K562 (cell line): ENCODE measurements around the gene TANGO6. TPM values are rescaled to one million over a fixed set of nuclear protein-coding genes. Genes with fewer than 3 reads are reported as not detected.

Experiments used
- ARID2 ChIP-seq: fragments of 450-650 bp; IDR thresholded peaks from 2 replicates; pipeline ENCODE4 v1.6.1; 2017; ENCODE audit warnings: antibody characterized with exemption, mild to moderate bottlenecking
- CXXC5 ChIP-seq: fragments of 250-450 bp; sonication (Bioruptor Pico); IDR thresholded peaks from 2 replicates; pipeline ENCODE4 v1.8.0; 2022; ENCODE audit warnings: inconsistent platforms, mild to moderate bottlenecking, moderate library complexity
- FOXA3 ChIP-seq, 2 experiments: fragments of 450-650 bp in 1 of 2; sonication (generic) in 1 of 2; formaldehyde crosslinking; IDR thresholded peaks in 1 of 2; conservative IDR thresholded peaks in 1 of 2; 2 replicates each; pipeline versions ENCODE4 v1.4.0 to v1.8.0; 2020 to 2022; ENCODE audit warnings: mild to moderate bottlenecking in 2 of 2, missing genetic modification reagents in 1 of 2
- ILF3 ChIP-seq: fragments of 450-650 bp; IDR thresholded peaks from 2 replicates; pipeline ENCODE4 v1.6.1; 2018; ENCODE audit warnings: antibody characterized with exemption, mild to moderate bottlenecking, moderate library complexity, borderline replicate concordance
- MEF2D ChIP-seq: conservative IDR thresholded peaks from 2 replicates; pipeline ENCODE4 v1.6.1; 2016; ENCODE audit warnings: low read depth, missing genetic modification characterization, missing compliant biosample characterization
- MXI1 ChIP-seq: IDR thresholded peaks from 2 replicates; pipeline ENCODE4 v1.6.1; 2011; ENCODE audit warnings: low read depth, mild to moderate bottlenecking, improper control_type of control experiment, low read length
- NFIC ChIP-seq: fragments of 450-650 bp; IDR thresholded peaks from 2 replicates; pipeline ENCODE4 v1.6.1; 2017; ENCODE audit warnings: mild to moderate bottlenecking, inconsistent platforms
- POLR2AphosphoS2 ChIP-seq: IDR thresholded peaks from 2 replicates; pipeline ENCODE4 v1.6.1; 2012; ENCODE audit warnings: low read length, improper control_type of control experiment
- PTTG1 ChIP-seq: fragments of 450-650 bp; IDR thresholded peaks from 2 replicates; pipeline ENCODE4 v1.6.1; 2016; ENCODE audit warnings: low read depth, mild to moderate bottlenecking, missing genetic modification characterization, missing compliant biosample characterization
- RBM15 ChIP-seq: fragments of 200-400 bp; formaldehyde crosslinking; IDR thresholded peaks from 2 replicates; pipeline ENCODE4 v1.6.1; 2018; ENCODE audit warnings: mild to moderate bottlenecking, low read length, moderate library complexity; ENCODE audit not compliant: insufficient read depth
- YY1 ChIP-seq, 3 experiments: IDR thresholded peaks; 2 replicates each; pipeline ENCODE4 v1.6.1; 2011; ENCODE audit warnings: low read length in 2 of 3, mild to moderate bottlenecking in 2 of 3, moderate library complexity in 2 of 3, borderline replicate concordance in 1 of 3, control low read depth in 1 of 3, low read depth in 1 of 3; ENCODE audit not compliant: insufficient read depth in 3 of 3, insufficient replicate concordance in 2 of 3, control insufficient read depth in 1 of 3, insufficient read length in 1 of 3; ENCODE audit errors: extremely low read depth in 1 of 3
- ZNF274 ChIP-seq: IDR thresholded peaks from 2 replicates; pipeline ENCODE4 v1.6.1; 2011; ENCODE audit warnings: low read depth, mild to moderate bottlenecking, low read length, moderate library complexity, borderline replicate concordance
- ZNF507 ChIP-seq: conservative IDR thresholded peaks from 2 replicates; pipeline ENCODE4 v1.6.1; 2017; ENCODE audit warnings: missing genetic modification characterization, missing compliant biosample characterization
- ZNF589 ChIP-seq: fragments of 200-800 bp; sonication (Bioruptor generic); IDR thresholded peaks from 2 replicates; pipeline ENCODE4 v1.6.1; 2016; ENCODE audit warnings: low read depth, missing genetic modification characterization, missing compliant biosample characterization
- ZNF766 ChIP-seq: fragments of 200-800 bp; sonication (Bioruptor generic); conservative IDR thresholded peaks from 2 replicates; pipeline ENCODE4 v1.6.1; 2016; ENCODE audit warnings: missing genetic modification characterization, missing compliant biosample characterization
- polyA plus RNA-seq, 8 experiments: library from polyadenylated mRNA; depleted of rRNA in 4 of 8; stranded (reverse) in 5 of 8; unstranded in 3 of 8; fragments of >200 nt; fragmentation: Nextera tagmentation in 2 of 8; fragmentation: Illumina TruSeq in 1 of 8; extraction: Ambion mirVana in 2 of 8; extraction: Trizol in 1 of 8; gene quantifications; 2 replicates each; pipeline versions ENCODE4 v1.2.1 to v1.2.3, GENCODE V29; 2011 to 2014; ENCODE audit warnings: inconsistent platforms in 1 of 8, missing spikeins in 1 of 8
- total RNA-seq, 7 experiments: library from RNA; depleted of rRNA in 6 of 7; stranded (reverse); fragments of >200 nt in 6 of 7; fragmentation: Illumina TruSeq in 2 of 7; extraction: Trizol in 2 of 7; gene quantifications; 2 replicates each; pipeline versions ENCODE4 v1.2.1 to v1.2.3, GENCODE V29; 2011 to 2021; ENCODE audit warnings: low replicate concordance in 1 of 7
- TF ChIP-seq, protein P1 (sequence below): fragments of 450-650 bp; IDR thresholded peaks from 2 replicates; pipeline ENCODE4 v1.6.1; 2016; ENCODE audit warnings: missing biosample characterization, missing genetic modification characterization
- TF ChIP-seq, protein P2 (sequence below): sonication (generic); formaldehyde crosslinking; IDR thresholded peaks from 2 replicates; pipeline ENCODE4 v1.8.0; 2022; ENCODE audit warnings: missing genetic modification reagents, mild to moderate bottlenecking, borderline replicate concordance
- TF ChIP-seq, protein P3 (sequence below): fragments of 250-450 bp; sonication (Bioruptor Pico); IDR thresholded peaks from 2 replicates; pipeline ENCODE4 v1.8.0; 2021; ENCODE audit warnings: moderate library complexity, mild to moderate bottlenecking, inconsistent platforms
- TF ChIP-seq, protein P4 (sequence below), 3 experiments: fragments of 200-800 bp in 1 of 3; sonication (Bioruptor generic) in 1 of 3; sonication (generic) in 1 of 3; formaldehyde crosslinking in 1 of 3; IDR thresholded peaks; 2 replicates each; pipeline versions ENCODE4 v1.6.1 to v1.8.0; 2016 to 2022; ENCODE audit warnings: mild to moderate bottlenecking in 2 of 3, missing compliant biosample characterization in 2 of 3, missing genetic modification characterization in 2 of 3, missing genetic modification reagents in 1 of 3
- TF ChIP-seq, protein P5 (sequence below), 2 experiments: fragments of 250-450 bp in 1 of 2; fragments of 450-650 bp in 1 of 2; sonication (Bioruptor Pico) in 1 of 2; IDR thresholded peaks; 2 replicates each; pipeline versions ENCODE4 v1.6.1 to v1.8.0; 2016 to 2021; ENCODE audit warnings: mild to moderate bottlenecking in 2 of 2, moderate library complexity in 2 of 2, missing compliant biosample characterization in 1 of 2, missing genetic modification characterization in 1 of 2

TANGO6 gene
- total and polyA plus RNA-seq, 9 of the 15 experiments (the other 6 are each of a cell fraction or from before 2014, with no cell fraction given) = 1.6 to 15.2 (median 9.6) TPM

DNA sequence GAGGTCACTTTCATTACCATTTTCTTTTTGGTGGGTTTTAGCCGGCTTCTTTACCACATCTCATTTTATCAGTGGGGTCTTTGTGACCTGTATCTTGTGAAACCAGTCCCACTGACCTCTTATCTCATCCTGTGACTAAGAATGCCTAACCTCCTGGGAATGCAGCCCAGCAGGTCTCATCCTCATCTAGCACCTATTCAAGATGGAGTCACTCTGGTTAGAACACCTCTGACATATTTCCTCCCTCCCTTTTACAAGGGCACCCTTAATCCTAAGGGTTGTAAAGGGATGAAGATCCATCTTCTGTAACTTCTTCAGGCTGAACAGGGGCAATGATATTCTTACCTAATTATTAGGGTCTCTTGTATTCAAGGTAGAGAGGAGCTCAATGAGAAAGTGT, 154.2 kb downstream of the TANGO6 start (continued):
- TF ChIP-seq, protein P1, sequence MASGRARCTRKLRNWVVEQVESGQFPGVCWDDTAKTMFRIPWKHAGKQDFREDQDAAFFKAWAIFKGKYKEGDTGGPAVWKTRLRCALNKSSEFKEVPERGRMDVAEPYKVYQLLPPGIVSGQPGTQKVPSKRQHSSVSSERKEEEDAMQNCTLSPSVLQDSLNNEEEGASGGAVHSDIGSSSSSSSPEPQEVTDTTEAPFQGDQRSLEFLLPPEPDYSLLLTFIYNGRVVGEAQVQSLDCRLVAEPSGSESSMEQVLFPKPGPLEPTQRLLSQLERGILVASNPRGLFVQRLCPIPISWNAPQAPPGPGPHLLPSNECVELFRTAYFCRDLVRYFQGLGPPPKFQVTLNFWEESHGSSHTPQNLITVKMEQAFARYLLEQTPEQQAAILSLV (tag) = peak; percentile 62; the same call in 1 of the 2 replicates
- no peak for TF ChIP-seq MXI1
- TF ChIP-seq POLR2AphosphoS2 = no peak
- no peak for TF ChIP-seq YY1 (IDR thresholded peaks at IDR 0.05; ENCODE audit: borderline replicate concordance in 1 of 3, control insufficient read depth in 1 of 3, extremely low read depth in 1 of 3, insufficient read depth in 3 of 3, insufficient read length in 1 of 3, insufficient replicate concordance in 2 of 3, low read depth in 1 of 3, low read length in 2 of 3)
- TF ChIP-seq CXXC5 (CRISPR knock-in tag) = 0 out of 2 replicates have a peak, but pooled peaks have one; percentile 32
- TF ChIP-seq, protein P2, sequence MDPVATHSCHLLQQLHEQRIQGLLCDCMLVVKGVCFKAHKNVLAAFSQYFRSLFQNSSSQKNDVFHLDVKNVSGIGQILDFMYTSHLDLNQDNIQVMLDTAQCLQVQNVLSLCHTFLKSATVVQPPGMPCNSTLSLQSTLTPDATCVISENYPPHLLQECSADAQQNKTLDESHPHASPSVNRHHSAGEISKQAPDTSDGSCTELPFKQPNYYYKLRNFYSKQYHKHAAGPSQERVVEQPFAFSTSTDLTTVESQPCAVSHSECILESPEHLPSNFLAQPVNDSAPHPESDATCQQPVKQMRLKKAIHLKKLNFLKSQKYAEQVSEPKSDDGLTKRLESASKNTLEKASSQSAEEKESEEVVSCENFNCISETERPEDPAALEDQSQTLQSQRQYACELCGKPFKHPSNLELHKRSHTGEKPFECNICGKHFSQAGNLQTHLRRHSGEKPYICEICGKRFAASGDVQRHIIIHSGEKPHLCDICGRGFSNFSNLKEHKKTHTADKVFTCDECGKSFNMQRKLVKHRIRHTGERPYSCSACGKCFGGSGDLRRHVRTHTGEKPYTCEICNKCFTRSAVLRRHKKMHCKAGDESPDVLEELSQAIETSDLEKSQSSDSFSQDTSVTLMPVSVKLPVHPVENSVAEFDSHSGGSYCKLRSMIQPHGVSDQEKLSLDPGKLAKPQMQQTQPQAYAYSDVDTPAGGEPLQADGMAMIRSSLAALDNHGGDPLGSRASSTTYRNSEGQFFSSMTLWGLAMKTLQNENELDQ (CRISPR knock-in tag) = no peak
- TF ChIP-seq ILF3 = no peak
- peak; percentile 67; the same call in 1 of the 2 replicates for TF ChIP-seq MEF2D
- peak; percentile 71 for TF ChIP-seq PTTG1
- TF ChIP-seq, protein P3, sequence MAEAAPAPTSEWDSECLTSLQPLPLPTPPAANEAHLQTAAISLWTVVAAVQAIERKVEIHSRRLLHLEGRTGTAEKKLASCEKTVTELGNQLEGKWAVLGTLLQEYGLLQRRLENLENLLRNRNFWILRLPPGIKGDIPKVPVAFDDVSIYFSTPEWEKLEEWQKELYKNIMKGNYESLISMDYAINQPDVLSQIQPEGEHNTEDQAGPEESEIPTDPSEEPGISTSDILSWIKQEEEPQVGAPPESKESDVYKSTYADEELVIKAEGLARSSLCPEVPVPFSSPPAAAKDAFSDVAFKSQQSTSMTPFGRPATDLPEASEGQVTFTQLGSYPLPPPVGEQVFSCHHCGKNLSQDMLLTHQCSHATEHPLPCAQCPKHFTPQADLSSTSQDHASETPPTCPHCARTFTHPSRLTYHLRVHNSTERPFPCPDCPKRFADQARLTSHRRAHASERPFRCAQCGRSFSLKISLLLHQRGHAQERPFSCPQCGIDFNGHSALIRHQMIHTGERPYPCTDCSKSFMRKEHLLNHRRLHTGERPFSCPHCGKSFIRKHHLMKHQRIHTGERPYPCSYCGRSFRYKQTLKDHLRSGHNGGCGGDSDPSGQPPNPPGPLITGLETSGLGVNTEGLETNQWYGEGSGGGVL (CRISPR knock-in tag) = no peak
- TF ChIP-seq, protein P4, sequence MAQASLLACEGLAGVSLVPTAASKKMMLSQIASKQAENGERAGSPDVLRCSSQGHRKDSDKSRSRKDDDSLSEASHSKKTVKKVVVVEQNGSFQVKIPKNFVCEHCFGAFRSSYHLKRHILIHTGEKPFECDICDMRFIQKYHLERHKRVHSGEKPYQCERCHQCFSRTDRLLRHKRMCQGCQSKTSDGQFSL (CRISPR knock-in tag; IDR thresholded peaks at IDR 0.05) = no peak
- TF ChIP-seq, protein P4 (tag; IDR thresholded peaks at IDR 0.05) = no peak
- no peak for TF ChIP-seq RBM15
- no peak for TF ChIP-seq ARID2
- no peak for TF ChIP-seq NFIC
- TF ChIP-seq ZNF274 = no peak
- TF ChIP-seq ZNF507 (tag) = no peak
- TF ChIP-seq, protein P5, sequence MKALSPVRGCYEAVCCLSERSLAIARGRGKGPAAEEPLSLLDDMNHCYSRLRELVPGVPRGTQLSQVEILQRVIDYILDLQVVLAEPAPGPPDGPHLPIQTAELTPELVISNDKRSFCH (CRISPR knock-in tag; IDR thresholded peaks at IDR 0.05) = no peak
- TF ChIP-seq, protein P5 (tag; IDR thresholded peaks at IDR 0.05) = peak; percentile 67; the same call in 1 of the 2 replicates
- TF ChIP-seq ZNF589 (CRISPR knock-in tag) = no peak
- TF ChIP-seq FOXA3 (CRISPR knock-in tag; conservative IDR thresholded peaks at IDR 0.05 in 1 of 2, IDR thresholded peaks at IDR 0.05 in 1 of 2) = no peak
- no peak for TF ChIP-seq ZNF766
